Thyroid gland (tissue), 4 donors: ENCODE measurements around the gene SPINDOC.

Experiments used
- CTCF ChIP-seq, 6 experiments: fragments of 200-600 bp in 3 of 6; fragments of 450-650 bp in 3 of 6; sonication (generic) in 3 of 6; IDR thresholded peaks; one replicate each; pipeline ENCODE4 v1.5.1; 2016 to 2019; ENCODE audit warnings: antibody characterized with exemption in 6 of 6, mild to moderate bottlenecking in 2 of 6, inconsistent platforms in 1 of 6, moderate library complexity in 1 of 6
- POLR2A ChIP-seq, 2 donors: fragments of 450-650 bp; IDR thresholded peaks; one replicate each; pipeline ENCODE4 v1.6.1; 2017; ENCODE audit warnings: antibody characterized with exemption in 2 of 2, mild to moderate bottlenecking in 2 of 2, moderate library complexity in 1 of 2

GRCh38 chr11:63816732-63817131 lies 3.5 kb downstream of the SPINDOC start:
- no peak for TF ChIP-seq CTCF (IDR thresholded peaks at IDR 0.05)
- no peak for TF ChIP-seq POLR2A (IDR thresholded peaks at IDR 0.05)
